ENCODE data around the gene APLP1.
"Not testable (repeated sequence)": the region's sequence is repeated elsewhere in the genome, so short reads cannot be mapped to it uniquely, and the experiment has no call there.

The APLP1 gene

GRCh38 chr19:35868172-35868822 is at the start of gene APLP1:
Gene APLP1 (plus strand): TSS chr19:35868574. CDS start chr19:35868637, 63 bp downstream.
- peak; percentile 74 for DNase-seq (ENCODE audit: low read depth)

GRCh38 chr19:35822579-35822978 is 45.8 kb upstream of the APLP1 start:
- no peak for DNase-seq (ENCODE audit: low read depth)

- no peak for DNase-seq (ENCODE audit: low read depth)
Observed at GRCh38 chr19:35824150-35824549, 44.2 kb upstream of the APLP1 start.

GRCh38 chr19:35828692-35829301 is 39.6 kb upstream of the APLP1 start:
- DNase-seq (ENCODE audit: low read depth) = peak; percentile 32

- DNase-seq (ENCODE audit: low read depth) = no peak
Observed at GRCh38 chr19:35830986-35831385, 37.4 kb upstream of the APLP1 start.

- DNase-seq (ENCODE audit: low read depth) = no peak
Observed at GRCh38 chr19:35832054-35832453, 36.3 kb upstream of the APLP1 start.

GRCh38 chr19:35833972-35834371 is 34.4 kb upstream of the APLP1 start:
- no peak for DNase-seq (ENCODE audit: low read depth)

GRCh38 chr19:35836096-35836495 is 32.3 kb upstream of the APLP1 start:
- DNase-seq (ENCODE audit: low read depth) = not testable (repeated sequence)

GRCh38 chr19:35841961-35842595 is 26.3 kb upstream of the APLP1 start:
- DNase-seq (ENCODE audit: low read depth) = no peak

- no peak for DNase-seq (ENCODE audit: low read depth)
Observed at GRCh38 chr19:35842666-35843272, 25.6 kb upstream of the APLP1 start.

GRCh38 chr19:35843676-35844481 is 24.5 kb upstream of the APLP1 start:
- no peak for DNase-seq (ENCODE audit: low read depth)

- no peak for DNase-seq (ENCODE audit: low read depth)
Observed at GRCh38 chr19:35844482-35845214, 23.7 kb upstream of the APLP1 start.

GRCh38 chr19:35845215-35846037 is 22.9 kb upstream of the APLP1 start:
- DNase-seq (ENCODE audit: low read depth) = no peak

- DNase-seq (ENCODE audit: low read depth) = no peak
Observed at GRCh38 chr19:35846038-35846668, 22.2 kb upstream of the APLP1 start.

- DNase-seq (ENCODE audit: low read depth) = no peak
Observed at GRCh38 chr19:35847911-35848310, 20.5 kb upstream of the APLP1 start.

- no peak for DNase-seq (ENCODE audit: low read depth)
Observed at GRCh38 chr19:35848486-35848885, 19.9 kb upstream of the APLP1 start.

GRCh38 chr19:35848919-35849505 is 19.4 kb upstream of the APLP1 start:
- DNase-seq (ENCODE audit: low read depth) = no peak

GRCh38 chr19:35851213-35852028 is 17.0 kb upstream of the APLP1 start:
- DNase-seq (ENCODE audit: low read depth) = no peak
